ENCODE measurements around the gene VHLL. TPM values are rescaled to one million over a fixed set of nuclear protein-coding genes. Genes with fewer than 3 reads are reported as not detected.

The VHLL gene
- total RNA-seq, result 0.87 TPM in 1 of 2 replicates, not detected in the other

GRCh38 chr1:156298852-156299357 lies at the start of gene VHLL:
VHLL (minus strand) TSS chr1:156299307; CDS start chr1:156299189, 118 bp downstream.

GRCh38 chr1:156338180-156338976 lies 39.3 kb upstream of the VHLL start, which contains the start of the genes CCT3 and TSACC:
CCT3 (minus strand) TSS chr1:156338292; CDS start chr1:156338184, 108 bp downstream.
TSACC (plus strand) TSS chr1:156338526; CDS start chr1:156339758, 1,232 bp downstream.

GRCh38 chr1:156295391-156295947 lies 3.6 kb downstream of the VHLL start, which contains the start of gene GLMP:
GLMP (minus strand) TSS chr1:156295679; CDS start chr1:156295645, 34 bp downstream.

GRCh38 chr1:156284112-156284511 lies 15.0 kb downstream of the VHLL start, which contains the start of gene TMEM79:
TMEM79 (plus strand) TSS chr1:156284325; CDS start chr1:156285227, 902 bp downstream.

GRCh38 chr1:156282479-156283222 lies 16.5 kb downstream of the VHLL start, which contains the start of gene SMG5:
SMG5 (minus strand) TSS chr1:156282825; CDS start chr1:156282680, 145 bp downstream.

Other genes starting within 250 kb of the VHLL start
- 18.8 and 34.3 TPM in 2 replicates for gene UBQLN4, start 245.5 kb downstream of the VHLL start, total RNA-seq
- 43.8 and 72.2 TPM in 2 replicates for gene LAMTOR2, start 244.5 kb downstream of the VHLL start, total RNA-seq
- gene RAB25, start 238.1 kb downstream of the VHLL start, total RNA-seq, result 62.4 and 69.0 TPM in 2 replicates
- 2.9 and 4.7 TPM in 2 replicates for gene MEX3A, start 216.8 kb downstream of the VHLL start, total RNA-seq
- 709 and 1,013 TPM in 2 replicates for gene LMNA, start 184.6 kb downstream of the VHLL start, total RNA-seq
- gene SEMA4A, start 145.7 kb downstream of the VHLL start, total RNA-seq, result 7.9 and 12.6 TPM in 2 replicates
- 7.9 and 18.0 TPM in 2 replicates for gene SLC25A44, start 105.2 kb downstream of the VHLL start, total RNA-seq
- 56.9 and 58.9 TPM in 2 replicates for gene PMF1, start 86.3 kb downstream of the VHLL start, total RNA-seq
- 0.54 and 1.6 TPM in 2 replicates for gene BGLAP, start 57.1 kb downstream of the VHLL start, total RNA-seq
- gene PAQR6, start 51.3 kb downstream of the VHLL start, total RNA-seq, result 1.6 and 1.7 TPM in 2 replicates
- gene SMG5, start 16.5 kb downstream of the VHLL start, total RNA-seq, result 52.2 and 65.3 TPM in 2 replicates
- gene TMEM79, start 15.0 kb downstream of the VHLL start, total RNA-seq, result 3.1 and 3.3 TPM in 2 replicates
- 75.3 and 79.3 TPM in 2 replicates for gene GLMP, start 3.6 kb downstream of the VHLL start, total RNA-seq
- 247 and 271 TPM in 2 replicates for gene CCT3, start 39.0 kb upstream of the VHLL start, total RNA-seq
- gene TSACC, start 39.2 kb upstream of the VHLL start, total RNA-seq, result not detected in 2 replicates
- gene RHBG, start 69.9 kb upstream of the VHLL start, total RNA-seq, result 0.39 TPM in 1 of 2 replicates, not detected in the other
- gene MEF2D, start 201.5 kb upstream of the VHLL start, total RNA-seq, result 15.3 and 20.8 TPM in 2 replicates